ENCODE measurements around the gene ZNF683. TPM values are rescaled to one million over a fixed set of nuclear protein-coding genes. Genes with fewer than 3 reads are reported as not detected.

ZNF683 gene
- total and polyA plus RNA-seq, 9 of the 15 experiments (the other 6 are each of a cell fraction or from before 2014, with no cell fraction given) = not detected

- TF ChIP-seq TCF15 (CRISPR knock-in tag; IDR thresholded peaks at IDR 0.05) = peak; percentile 75; the same call in 1 of the 2 replicates
- TF ChIP-seq ZNF23 (CRISPR knock-in tag; IDR thresholded peaks at IDR 0.05) = 0 out of 2 replicates have a peak, but pooled peaks have one; percentile 64
- TF ChIP-seq, protein P1, sequence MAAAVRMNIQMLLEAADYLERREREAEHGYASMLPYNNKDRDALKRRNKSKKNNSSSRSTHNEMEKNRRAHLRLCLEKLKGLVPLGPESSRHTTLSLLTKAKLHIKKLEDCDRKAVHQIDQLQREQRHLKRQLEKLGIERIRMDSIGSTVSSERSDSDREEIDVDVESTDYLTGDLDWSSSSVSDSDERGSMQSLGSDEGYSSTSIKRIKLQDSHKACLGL (CRISPR knock-in tag; IDR thresholded peaks at IDR 0.05; ENCODE audit: borderline replicate concordance, poor library complexity, severe bottlenecking) = peak; percentile 67
- TF ChIP-seq ZNF707 (CRISPR knock-in tag; conservative IDR thresholded peaks at IDR 0.05) = 0 out of 2 replicates have a peak, but pooled peaks have one; percentile 9
- TF ChIP-seq ID3 (CRISPR knock-in tag; IDR thresholded peaks at IDR 0.05) = no peak
- TF ChIP-seq ID3 (tag; IDR thresholded peaks at IDR 0.05) = peak; percentile 90
- no peak for TF ChIP-seq CLOCK (CRISPR knock-in tag; IDR thresholded peaks at IDR 0.05; ENCODE audit: borderline replicate concordance)
- TF ChIP-seq FOXK2 (conservative IDR thresholded peaks at IDR 0.05 in 1 of 2, IDR thresholded peaks at IDR 0.05 in 1 of 2; ENCODE audit: low read depth in 2 of 2) = no peak
- peak; percentile 94 for TF ChIP-seq CHAMP1 (IDR thresholded peaks at IDR 0.05)
- TF ChIP-seq TEAD4 (IDR thresholded peaks at IDR 0.05; ENCODE audit: low read length) = peak; percentile 76
- TF ChIP-seq TEAD4 (CRISPR knock-in tag; IDR thresholded peaks at IDR 0.05; ENCODE audit: borderline replicate concordance) = peak; percentile 99
- peak; percentile 90; the same call in 1 of the 2 replicates for TF ChIP-seq ZNF668 (CRISPR knock-in tag; IDR thresholded peaks at IDR 0.05)
- TF ChIP-seq BACH1 (tag; IDR thresholded peaks at IDR 0.05) = peak; percentile 95
- peak; percentile 85 for TF ChIP-seq OTX1 (CRISPR knock-in tag; IDR thresholded peaks at IDR 0.05)
- peak; percentile 100 for TF ChIP-seq PRMT5 (CRISPR knock-in tag; IDR thresholded peaks at IDR 0.05)
- TF ChIP-seq NR2C2 (CRISPR knock-in tag; IDR thresholded peaks at IDR 0.05) = peak; percentile 95
- peak; percentile 47 for TF ChIP-seq NR2C2 (tag; IDR thresholded peaks at IDR 0.05)
- peak; percentile 99 for TF ChIP-seq ETV5 (CRISPR knock-in tag; IDR thresholded peaks at IDR 0.05; ENCODE audit: low read depth)
- peak; percentile 97 for TF ChIP-seq ZNF146 (CRISPR knock-in tag; IDR thresholded peaks at IDR 0.05; ENCODE audit: unreplicated experiment)
- no peak for TF ChIP-seq KHSRP (IDR thresholded peaks at IDR 0.05)
- TF ChIP-seq STAG1 (CRISPR knock-in tag; IDR thresholded peaks at IDR 0.05; ENCODE audit: borderline replicate concordance) = peak; percentile 100
- peak; percentile 98 for TF ChIP-seq DMBX1 (CRISPR knock-in tag; IDR thresholded peaks at IDR 0.05; ENCODE audit: borderline replicate concordance)
Measured at GRCh38 chr1:26408604-26409003, 36.1 kb upstream of the ZNF683 start (continued).
